NCI-H2196 treated with DMSO at 0.1 percent for 48 hours (cell line): ENCODE results near the gene NIPAL1.

Source experiments
- DNase-seq: peaks from one replicate; lab custom pipeline; 2025; ENCODE audit not compliant: unreplicated experiment; lab: John Stamatoyannopoulos, UW

Gene NIPAL1

DNA sequence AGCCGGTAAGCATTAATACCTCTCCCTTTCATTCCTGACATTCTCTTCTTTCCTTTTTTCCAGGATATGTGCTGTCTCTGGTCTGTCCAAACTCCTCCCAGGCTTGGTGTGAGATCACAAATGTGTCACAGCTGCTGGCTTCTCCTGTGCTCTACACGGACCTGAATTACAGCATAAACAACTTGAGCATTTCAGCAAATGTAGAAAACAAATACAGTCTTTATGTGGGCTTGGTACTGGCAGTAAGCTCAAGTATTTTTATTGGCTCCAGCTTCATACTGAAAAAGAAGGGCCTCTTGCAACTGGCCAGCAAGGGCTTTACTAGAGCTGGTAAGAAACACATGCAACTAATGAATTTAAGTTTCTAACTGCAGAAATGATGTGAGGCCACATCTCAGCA is 8.4 kb downstream of the NIPAL1 start:
- DNase-seq = no peak

DNA sequence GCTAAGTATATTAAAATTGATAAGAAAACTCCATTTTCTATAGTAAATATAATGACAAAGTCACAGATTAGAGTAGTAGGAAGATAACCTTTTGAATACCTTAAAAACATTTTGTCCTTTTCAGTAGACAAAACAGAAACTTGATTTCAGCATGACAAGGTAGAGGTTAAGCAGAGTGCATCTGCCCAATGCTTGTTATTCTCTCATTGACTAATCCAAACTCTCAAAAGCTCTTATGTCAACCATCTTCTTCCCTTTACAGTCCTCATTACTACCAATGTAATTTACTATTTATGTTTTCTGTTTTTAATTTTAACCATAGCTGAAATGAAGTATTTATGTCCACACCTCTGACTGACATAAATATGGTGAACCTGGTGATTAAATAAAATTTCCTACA is 11.1 kb downstream of the NIPAL1 start:
- DNase-seq = no peak

DNA sequence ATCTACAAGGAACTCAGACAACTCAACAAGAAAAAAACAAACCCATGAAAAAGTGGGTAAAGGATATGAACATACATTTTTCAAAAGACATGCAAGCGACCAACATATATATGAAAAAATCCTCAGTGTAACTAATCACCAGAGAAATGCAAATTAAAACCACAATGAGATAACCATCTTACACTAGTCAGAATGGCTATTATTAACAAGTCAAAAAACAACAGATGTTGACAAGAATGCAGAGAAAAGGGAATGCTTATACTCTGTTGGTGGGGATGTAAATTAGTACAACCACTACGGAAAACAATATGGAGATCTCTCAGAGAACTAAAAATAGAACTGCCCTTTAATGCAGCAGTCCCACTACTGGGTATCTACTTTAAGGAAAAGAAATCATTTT is 12.1 kb downstream of the NIPAL1 start:
- no peak for DNase-seq

DNA sequence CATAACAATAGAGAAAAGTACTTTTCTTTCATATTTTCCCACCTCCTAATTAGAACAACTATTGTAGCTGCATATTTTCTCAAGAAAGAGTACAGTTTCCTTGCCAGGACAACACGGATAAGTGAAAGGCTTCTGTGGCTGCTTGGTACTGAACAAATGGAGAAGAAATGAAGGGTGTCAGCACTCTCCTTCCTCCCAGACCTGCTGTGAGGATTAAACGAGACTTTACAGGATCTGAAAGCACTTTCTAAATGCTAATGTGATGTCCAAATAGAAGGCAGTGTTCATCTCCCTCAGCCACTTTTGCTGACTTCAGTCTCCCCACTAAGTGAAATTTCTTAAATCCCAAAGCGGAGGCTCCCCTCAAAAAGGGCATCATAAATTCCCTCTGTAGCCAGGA is 13.9 kb downstream of the NIPAL1 start:
- no peak for DNase-seq

- DNase-seq = no peak
Measured at GRCh38 chr4:48031802-48032525, 15.4 kb downstream of the NIPAL1 start.

DNA sequence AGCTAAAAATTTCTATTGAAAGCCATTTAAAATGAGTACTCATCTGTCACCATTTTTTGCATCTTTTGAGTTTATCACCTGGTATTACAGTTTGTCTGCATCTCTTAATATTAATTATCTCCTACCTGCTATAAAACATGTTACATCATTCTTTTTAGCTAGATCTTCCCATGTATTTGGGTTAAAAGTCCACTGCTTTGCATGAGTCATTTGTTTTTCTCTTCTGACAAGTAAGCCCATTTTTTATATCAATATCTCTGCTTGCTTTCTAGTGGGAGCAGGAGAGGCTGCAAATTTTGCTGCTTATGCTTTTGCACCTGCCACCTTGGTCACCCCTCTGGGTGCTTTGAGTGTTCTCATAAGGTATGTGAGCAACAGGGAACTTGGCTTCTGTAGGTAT is 16.1 kb downstream of the NIPAL1 start:
- no peak for DNase-seq

DNA sequence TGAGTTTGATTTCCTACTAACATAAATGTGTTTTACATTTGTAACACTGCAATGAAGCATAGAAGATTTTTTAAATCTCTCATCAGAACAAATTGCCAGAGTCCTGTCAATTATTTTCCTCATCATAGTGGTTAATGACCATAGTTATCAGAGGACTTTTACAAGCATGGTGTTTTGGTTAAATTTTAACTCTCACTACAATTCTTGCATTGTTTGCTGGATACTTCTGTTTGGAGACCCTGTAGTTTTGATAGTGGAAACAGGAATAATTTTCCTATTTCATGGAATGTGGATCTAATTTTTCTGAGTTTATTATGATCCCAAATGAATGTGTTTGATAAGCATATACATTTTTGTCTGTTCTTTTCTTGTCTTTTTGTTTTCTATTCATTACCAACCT is 16.8 kb downstream of the NIPAL1 start:
- no peak for DNase-seq

DNA sequence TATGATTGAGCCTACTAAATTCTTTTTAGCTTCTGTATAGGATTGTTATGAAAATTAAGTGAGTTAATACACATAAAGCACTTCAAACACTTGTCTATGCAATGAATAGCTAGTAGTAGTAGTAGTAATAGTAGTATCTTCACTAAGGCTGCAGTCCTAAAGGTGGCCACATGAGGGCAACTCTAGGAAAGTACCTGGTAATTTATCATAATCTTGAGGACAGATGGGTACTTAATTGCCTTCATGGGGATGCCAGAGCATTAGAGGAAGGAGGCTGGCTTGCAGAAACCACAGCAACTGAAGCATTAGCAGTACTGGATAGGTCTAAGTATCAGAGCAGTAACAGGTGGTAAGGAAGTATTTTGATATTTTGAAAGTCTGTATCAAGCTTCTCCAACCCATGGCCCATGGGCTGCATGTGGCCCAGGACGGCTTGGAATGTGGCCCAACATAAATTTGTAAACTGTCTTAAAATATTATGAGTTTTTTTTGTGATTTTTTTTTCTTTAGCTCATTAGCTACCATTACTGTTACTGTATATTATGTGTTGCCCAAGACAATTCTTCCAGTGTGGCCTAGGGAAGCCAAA is 17.3 kb downstream of the NIPAL1 start:
- no peak for DNase-seq

GRCh38 chr4:48035952-48036351 is 19.4 kb downstream of the NIPAL1 start:
- no peak for DNase-seq

GRCh38 chr4:48037117-48037462 is 20.5 kb downstream of the NIPAL1 start:
- DNase-seq = no peak

GRCh38 chr4:48038666-48039065 is 22.1 kb downstream of the NIPAL1 start:
- no peak for DNase-seq

DNA sequence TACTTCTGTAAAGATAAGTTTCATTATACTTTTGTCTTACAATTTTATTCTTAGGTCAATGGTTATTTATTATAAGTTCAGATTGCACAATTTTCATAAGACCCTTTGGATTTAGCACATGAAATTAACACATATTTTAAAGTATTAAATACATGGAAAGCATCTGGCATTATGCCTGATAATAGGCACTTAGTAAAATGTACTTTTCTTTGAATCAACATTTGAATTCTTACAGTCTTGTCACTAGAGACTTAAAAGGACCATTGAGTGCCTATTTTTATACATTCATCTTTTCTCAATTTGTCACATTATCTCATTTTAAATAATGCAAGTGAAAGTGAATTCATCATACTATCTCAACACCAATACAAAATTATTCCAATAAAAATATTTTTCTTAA is 23.0 kb downstream of the NIPAL1 start:
- no peak for DNase-seq

- DNase-seq = no peak
Measured at GRCh38 chr4:48041535-48042137, 25.1 kb downstream of the NIPAL1 start.

DNA sequence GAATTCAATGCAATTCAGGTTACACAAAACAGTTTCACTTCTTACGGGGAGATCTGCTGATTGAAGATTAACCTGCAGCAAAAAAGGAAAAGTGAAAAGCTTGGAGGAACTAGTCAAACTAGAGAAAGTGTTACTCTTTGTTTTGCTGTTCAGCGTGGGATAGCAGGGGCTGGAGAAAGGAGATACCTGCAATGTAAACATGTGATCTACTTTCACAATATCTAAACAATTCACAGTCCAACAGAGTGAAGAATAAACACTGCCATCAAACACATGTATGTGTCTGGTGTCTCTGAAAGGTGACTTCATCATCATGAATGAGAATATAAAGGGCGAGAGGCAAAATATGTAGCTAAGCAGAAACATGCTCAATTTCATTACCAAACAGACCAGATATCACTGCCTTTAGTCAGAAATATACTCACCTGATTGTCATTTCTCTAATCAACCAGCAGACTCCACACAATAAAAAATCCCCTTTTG is 26.4 kb downstream of the NIPAL1 start:
- no peak for DNase-seq

GRCh38 chr4:48043504-48043903 is 26.9 kb downstream of the NIPAL1 start:
- DNase-seq = no peak

- no peak for DNase-seq
Measured at GRCh38 chr4:48044298-48044697, 27.7 kb downstream of the NIPAL1 start.

- DNase-seq = no peak
Measured at GRCh38 chr4:48046059-48046458, 29.5 kb downstream of the NIPAL1 start.

GRCh38 chr4:48047421-48047844 is 30.9 kb downstream of the NIPAL1 start:
- DNase-seq = no peak

DNA sequence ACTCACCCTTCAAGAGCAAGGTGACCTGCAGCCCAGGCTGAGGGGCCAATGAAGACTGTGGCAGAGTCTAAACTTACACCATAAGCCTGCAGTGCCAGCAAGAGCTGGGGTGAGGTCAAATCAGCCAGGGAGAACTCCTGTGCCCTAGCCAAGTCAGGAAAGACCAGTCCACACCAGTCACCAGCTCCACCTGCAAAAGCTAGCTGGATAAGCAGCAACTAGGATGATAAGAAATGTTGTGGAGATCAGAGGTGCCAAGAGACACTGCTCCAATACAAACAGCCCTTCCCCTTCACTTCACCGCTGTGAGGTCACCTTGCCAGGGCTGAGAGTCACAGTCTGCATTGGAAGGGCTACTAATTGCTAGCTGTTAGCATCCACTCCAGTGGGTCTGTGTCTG is 31.3 kb downstream of the NIPAL1 start:
- no peak for DNase-seq

DNA sequence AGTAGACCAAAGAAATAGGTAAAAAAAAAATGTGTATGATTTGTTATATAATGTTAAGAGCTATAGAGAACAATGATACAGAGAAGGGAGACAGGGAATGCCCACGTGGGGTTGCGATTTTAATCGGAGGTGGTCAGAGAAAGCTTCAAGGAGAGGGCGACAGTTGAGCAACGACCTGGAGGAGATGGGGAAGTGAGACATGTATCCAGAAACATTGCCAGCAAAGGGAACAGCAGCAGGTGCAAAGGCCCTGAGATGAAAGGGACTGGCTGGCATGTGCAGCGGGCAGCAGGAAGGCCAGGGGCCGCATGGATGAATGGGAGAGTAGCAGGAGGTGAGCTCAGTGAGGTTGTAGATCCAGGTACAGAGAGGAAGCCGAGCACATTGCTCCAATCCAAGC is 32.9 kb downstream of the NIPAL1 start:
- no peak for DNase-seq

DNA sequence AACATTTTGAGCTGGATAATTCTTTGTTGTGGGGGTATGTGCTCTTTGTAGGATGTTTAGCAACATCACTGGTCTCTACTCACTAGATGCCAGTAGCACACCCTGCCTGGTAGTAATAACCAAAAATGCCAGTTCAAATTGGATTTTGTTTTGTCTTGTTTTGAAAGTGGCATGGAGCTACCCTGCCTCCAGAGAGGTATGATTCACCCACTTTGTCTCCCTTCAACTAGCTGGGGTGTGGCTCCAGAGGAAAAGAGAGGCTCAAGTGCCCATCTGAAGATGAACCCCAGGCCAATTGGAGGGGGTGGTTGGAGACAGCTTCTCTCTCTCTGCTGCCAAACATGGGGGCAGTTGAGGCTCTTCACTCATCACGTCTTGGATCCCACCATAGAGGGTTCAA is 34.5 kb downstream of the NIPAL1 start:
- no peak for DNase-seq
